Ovary (tissue), 10 donors: ENCODE results near the gene PPP1R9A. TPM values are rescaled to one million over a fixed set of nuclear protein-coding genes. Genes with fewer than 3 reads are reported as not detected.
A peak's percentile ranks its signal among the peaks of the same experiment; 100 is the strongest.

ENCODE experiments used
- DNase-seq, 5 donors: peaks; one replicate each; pipeline ENCODE4 v3.0.0-alpha.2; 2019 to 2020
- H3K27ac ChIP-seq, 2 donors: fragments of 200-600 bp; one replicate each; pipeline versions ENCODE4 v1.5.1 to v1.8.0; 2019 to 2022
- H3K27me3 ChIP-seq: fragments of 200-600 bp; one replicate; pipeline ENCODE4 v1.8.0; 2022
- H3K36me3 ChIP-seq: fragments of 200-600 bp; sonication (generic); one replicate; pipeline ENCODE4 v1.5.1; 2019
- H3K4me1 ChIP-seq: one replicate; pipeline ENCODE4 v1.8.1; 2013; ENCODE audit warnings: mild to moderate bottlenecking, moderate library complexity; ENCODE audit not compliant: insufficient read depth
- H3K4me3 ChIP-seq: fragments of 200-600 bp; sonication (generic); one replicate; pipeline ENCODE4 v1.5.1; 2017
- H3K9me3 ChIP-seq, 2 donors: fragments of 200-600 bp in 1 of 2; sonication (generic) in 1 of 2; one replicate each; pipeline versions ENCODE4 v1.5.1 to v1.8.1; 2013 to 2019; ENCODE audit warnings: mild to moderate bottlenecking in 1 of 2, moderate library complexity in 1 of 2
- CTCF ChIP-seq, 3 donors: fragments of 450-650 bp in 2 of 3; fragments of 200-600 bp in 1 of 3; IDR thresholded peaks; one replicate each; pipeline versions ENCODE4 v1.5.1 to v1.8.0; 2016 to 2022; ENCODE audit warnings: antibody characterized with exemption in 3 of 3, mild to moderate bottlenecking in 1 of 3
- EP300 ChIP-seq: sonication (generic); formaldehyde crosslinking; IDR thresholded peaks from one replicate; pipeline ENCODE4 v1.6.1; 2017; ENCODE audit warnings: antibody characterized with exemption
- POLR2A ChIP-seq: fragments of 450-650 bp; IDR thresholded peaks from one replicate; pipeline ENCODE4 v1.6.1; 2017; ENCODE audit warnings: antibody characterized with exemption, mild to moderate bottlenecking, moderate library complexity
- whole genome bisulfite sequencing, 3 donors: extraction: QIAGEN DNeasy Blood & Tissue Kit in 1 of 3; methylation state at CpG; one replicate each; pipeline versions ENCODE4 v1.1.5 to v1.1.7; 2013 to 2017; 5-methylcytosine and 5-hydroxymethylcytosine counted together
- intact Hi-C, 4 donors: fragments of 100-400 bp; cut with DNase I; formaldehyde crosslinking; loops; one replicate each; pipeline versions ENCODE4 v1.11.0 to v1.15.1; 2022 to 2023
- long read RNA-seq, 3 donors: library from polyadenylated mRNA in 2 of 3; unstranded in 2 of 3; transcript quantifications; one replicate each; pipeline ENCODE4 v2.0.0 and lab custom pipeline, GENCODE V29; 2021 to 2026
- polyA plus RNA-seq, 2 donors: library from polyadenylated mRNA; stranded (reverse); fragments of 200-250 nt in 1 of 2; fragments of 350-450 nt in 1 of 2; fragmentation: Illumina TruSeq in 1 of 2; extraction: RNeasy Lipid Tissue Mini Kit (QIAGEN cat#74804) in 1 of 2; gene quantifications; one replicate each; pipeline ENCODE4 v1.2.3, GENCODE V29; 2013 to 2014
- total RNA-seq, 7 donors: library from RNA; depleted of rRNA in 2 of 7; stranded (reverse); fragments of >200 nt in 2 of 7; fragmentation: NEBNext Ultra II Directional in 3 of 7; extraction: Animal tissue kit (Norgen Biotek cat#: 25700) in 3 of 7; gene quantifications; one replicate each; pipeline versions ENCODE4 v1.1.0 to v1.2.4, GENCODE V29; 2016 to 2023
- donor health status: DM: no; HTN: no; CAD: no; lungs with moderate emphysema.
- donor health status: DM: no; HTN: no; CAD: no.
- donor health status: Bipolar disorder and iron deficiency.
- donor health status: DM: yes; HTN: yes; CAD: no.
- donor health status: DM: no; HTN: no; CAD: no.
- donor health status: DM: yes; HTN: yes; CAD: no.

Gene PPP1R9A
- total RNA-seq (10 to 100 TPM in 5 of 7 donors, 1 to 10 TPM in 2; 6.6 to 32.2 (median 14.5) TPM), polyA plus RNA-seq (1 to 10 TPM; 2.4 to 4.3 TPM)
- long read RNA-seq, donor 1, partial matches to known transcripts: 32 of 45 reads
- long read RNA-seq, donor 1, other reads (novel, unspliced or antisense): 13 of 45 reads
- long read RNA-seq, donor 2, partial matches to known transcripts: 5 of 6 reads
- long read RNA-seq, donor 2, other reads (novel, unspliced or antisense): 0 of 6 reads
- long read RNA-seq, donor 3, partial matches to known transcripts: 0 of 3 reads
- long read RNA-seq, donor 3, other reads (novel, unspliced or antisense): 3 of 3 reads

GRCh38 chr7:94907026-94907810, at the start of gene PPP1R9A:
Gene PPP1R9A, plus strand, starts transcription at chr7:94907594. Its CDS starts 2,520 bp downstream, at chr7:94910114.
- no peaks in the 10 kb centered on the region for H3K36me3 ChIP-seq
- H3K27me3 ChIP-seq: no peaks in the 10 kb centered on the region
- peaks cover 3% of the 10 kb centered on the region for H3K4me1 ChIP-seq
- peak within 1 kb of the TSS; percentile 57 for H3K4me3 ChIP-seq
- H3K9me3 ChIP-seq: no peaks in the 10 kb centered on the region
- peak within 1 kb of the TSS; percentile 66 to 73 for H3K27ac ChIP-seq
- DNase-seq: peak; percentile 46 to 61 (median 54)
- intact Hi-C loops: no loop called here
- TF ChIP-seq CTCF (IDR thresholded peaks at IDR 0.05) (no peak), POLR2A (no peak)
- 20 to 22% (median 20%) methylated on average over 27 to 36 of the region's 36 CpGs for WGBS, 3 donors

- intact Hi-C loops: no loop called here
- no peaks in the 10 kb centered on the region for H3K36me3 ChIP-seq
- no peak for DNase-seq
Measured at GRCh38 chr7:94871132-94871531, 36.3 kb upstream of the PPP1R9A start.

GRCh38 chr7:94873239-94873638, 34.2 kb upstream of the PPP1R9A start:
- Histone ChIP-seq H3K9me3 (no peaks in the 10 kb centered on the region), H3K27me3 (no peaks in the 10 kb centered on the region), H3K4me1 (no peaks in the 10 kb centered on the region), H3K27ac (no peak overlapping the region), H3K4me3 (no peak overlapping the region), H3K36me3 (no peaks in the 10 kb centered on the region)
- intact Hi-C loops: no loop called here
- TF ChIP-seq EP300 (no peak), POLR2A (no peak), CTCF (IDR thresholded peaks at IDR 0.05) (no peak)
- 90 to 93% (median 92%) methylated on average over 3 of the region's 3 CpGs for WGBS, 3 donors
- no peak for DNase-seq

More at GRCh38 chr7:94871132-94871531, 36.3 kb upstream of the PPP1R9A start:
- no peaks in the 10 kb centered on the region for H3K4me1 ChIP-seq
- TF ChIP-seq CTCF (IDR thresholded peaks at IDR 0.05) (no peak), EP300 (no peak), POLR2A (no peak)
- H3K4me3 ChIP-seq: no peak overlapping the region
- H3K27ac ChIP-seq: no peak overlapping the region
- no peaks in the 10 kb centered on the region for H3K9me3 ChIP-seq
- no peaks in the 10 kb centered on the region for H3K27me3 ChIP-seq

- TF ChIP-seq POLR2A: no peak
- TF ChIP-seq CTCF (IDR thresholded peaks at IDR 0.05): no peak
- no peak for TF ChIP-seq EP300
- 90 to 95% (median 92%) methylated on average over 5 of the region's 5 CpGs for WGBS, 3 donors
- Histone ChIP-seq H3K9me3 (no peaks in the 10 kb centered on the region), H3K27me3 (no peaks in the 10 kb centered on the region), H3K4me3 (no peak overlapping the region), H3K36me3 (no peaks in the 10 kb centered on the region), H3K27ac (no peak overlapping the region), H3K4me1 (no peaks in the 10 kb centered on the region)
- intact Hi-C loops: no loop called here
- DNase-seq: no peak
Measured at GRCh38 chr7:94874036-94874785, 33.2 kb upstream of the PPP1R9A start.
